DND-41 (cell line): ENCODE results near the gene ENTPD2.

ENCODE experiments used
- EZH2 ChIP-seq: IDR thresholded peaks from 3 replicates; pipeline ENCODE4 v1.6.1; 2012; ENCODE audit warnings: borderline replicate concordance, low read depth, mild to moderate bottlenecking, moderate library complexity, low read length, inconsistent platforms; ENCODE audit not compliant: severe bottlenecking
- TF ChIP-seq, protein P1 (sequence below): IDR thresholded peaks from 2 replicates; pipeline ENCODE4 v1.5.1; 2012; ENCODE audit warnings: borderline replicate concordance, low read length, moderate library complexity, mild to moderate bottlenecking; ENCODE audit not compliant: poor library complexity, severe bottlenecking; ENCODE audit errors: extremely low read depth

DNA sequence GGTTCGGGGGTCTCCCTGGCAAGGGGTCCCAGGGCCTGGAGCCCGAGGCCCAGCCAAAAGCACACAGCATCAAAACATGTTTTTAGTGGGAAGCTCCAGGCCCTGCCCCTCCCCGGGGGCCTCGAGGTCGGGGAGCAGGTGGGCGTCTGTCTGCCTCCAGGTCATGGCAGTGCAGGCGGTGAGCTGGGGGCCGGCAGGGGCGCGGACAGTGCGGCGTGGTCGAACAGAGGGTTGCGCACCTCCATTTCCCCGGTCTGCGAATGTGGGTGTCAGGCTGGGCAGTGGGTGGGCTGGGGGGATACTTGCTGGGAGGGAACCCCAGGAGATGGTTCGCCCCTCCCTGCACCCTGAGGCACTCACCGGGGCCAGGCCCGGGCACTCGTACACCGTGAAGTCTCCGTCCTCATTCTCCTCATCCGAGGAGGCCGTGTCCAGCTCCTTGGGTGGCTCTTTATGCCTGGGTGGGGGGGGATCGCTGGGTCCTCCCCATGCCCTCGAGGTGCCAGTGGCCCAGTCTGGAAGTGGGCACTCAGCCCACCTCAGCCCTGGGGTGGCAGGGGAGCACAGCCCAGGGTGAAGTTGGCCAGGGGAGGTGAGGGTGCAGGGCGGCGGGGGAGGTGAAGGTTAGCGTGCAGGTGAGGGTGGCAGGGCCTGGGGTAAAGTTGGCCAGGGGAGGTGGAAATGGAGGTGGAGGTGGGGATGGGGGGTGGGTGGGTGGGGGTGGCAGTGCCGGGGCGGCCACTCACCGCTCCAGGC is 14.1 kb downstream of the ENTPD2 start:
- TF ChIP-seq, protein P1, sequence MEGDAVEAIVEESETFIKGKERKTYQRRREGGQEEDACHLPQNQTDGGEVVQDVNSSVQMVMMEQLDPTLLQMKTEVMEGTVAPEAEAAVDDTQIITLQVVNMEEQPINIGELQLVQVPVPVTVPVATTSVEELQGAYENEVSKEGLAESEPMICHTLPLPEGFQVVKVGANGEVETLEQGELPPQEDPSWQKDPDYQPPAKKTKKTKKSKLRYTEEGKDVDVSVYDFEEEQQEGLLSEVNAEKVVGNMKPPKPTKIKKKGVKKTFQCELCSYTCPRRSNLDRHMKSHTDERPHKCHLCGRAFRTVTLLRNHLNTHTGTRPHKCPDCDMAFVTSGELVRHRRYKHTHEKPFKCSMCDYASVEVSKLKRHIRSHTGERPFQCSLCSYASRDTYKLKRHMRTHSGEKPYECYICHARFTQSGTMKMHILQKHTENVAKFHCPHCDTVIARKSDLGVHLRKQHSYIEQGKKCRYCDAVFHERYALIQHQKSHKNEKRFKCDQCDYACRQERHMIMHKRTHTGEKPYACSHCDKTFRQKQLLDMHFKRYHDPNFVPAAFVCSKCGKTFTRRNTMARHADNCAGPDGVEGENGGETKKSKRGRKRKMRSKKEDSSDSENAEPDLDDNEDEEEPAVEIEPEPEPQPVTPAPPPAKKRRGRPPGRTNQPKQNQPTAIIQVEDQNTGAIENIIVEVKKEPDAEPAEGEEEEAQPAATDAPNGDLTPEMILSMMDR = no peak
- no peak for TF ChIP-seq EZH2
